GM12874 (cell line): ENCODE data around the gene ARID1B.

ENCODE experiments used
- TF ChIP-seq, protein P1 (sequence below): IDR thresholded peaks from 2 replicates; pipeline ENCODE4 v1.5.1; 2011; ENCODE audit warnings: low read depth, mild to moderate bottlenecking, control low read depth, low read length, moderate library complexity; ENCODE audit not compliant: insufficient read depth

ARID1B gene

DNA sequence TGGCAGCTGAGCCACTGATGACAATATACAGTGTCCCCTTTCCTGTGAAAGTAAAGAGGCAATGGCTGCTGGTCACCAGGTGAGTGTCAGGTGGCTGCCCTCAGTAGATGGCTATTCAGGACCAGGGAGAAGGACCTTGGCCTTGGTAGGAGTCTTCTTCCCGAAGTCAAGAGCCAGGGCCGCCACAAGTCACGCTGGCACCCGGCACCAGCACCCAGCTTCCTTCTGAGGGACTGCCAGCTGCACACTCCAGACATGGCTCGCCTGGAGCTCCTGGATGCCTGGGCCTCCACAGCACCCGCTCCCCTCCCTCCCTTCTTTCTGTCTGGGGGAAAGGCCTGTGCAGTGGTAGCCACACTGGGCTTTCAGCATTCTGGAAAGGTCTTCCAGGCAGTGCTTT lies 419.2 kb downstream of the ARID1B start:
- TF ChIP-seq, protein P1, sequence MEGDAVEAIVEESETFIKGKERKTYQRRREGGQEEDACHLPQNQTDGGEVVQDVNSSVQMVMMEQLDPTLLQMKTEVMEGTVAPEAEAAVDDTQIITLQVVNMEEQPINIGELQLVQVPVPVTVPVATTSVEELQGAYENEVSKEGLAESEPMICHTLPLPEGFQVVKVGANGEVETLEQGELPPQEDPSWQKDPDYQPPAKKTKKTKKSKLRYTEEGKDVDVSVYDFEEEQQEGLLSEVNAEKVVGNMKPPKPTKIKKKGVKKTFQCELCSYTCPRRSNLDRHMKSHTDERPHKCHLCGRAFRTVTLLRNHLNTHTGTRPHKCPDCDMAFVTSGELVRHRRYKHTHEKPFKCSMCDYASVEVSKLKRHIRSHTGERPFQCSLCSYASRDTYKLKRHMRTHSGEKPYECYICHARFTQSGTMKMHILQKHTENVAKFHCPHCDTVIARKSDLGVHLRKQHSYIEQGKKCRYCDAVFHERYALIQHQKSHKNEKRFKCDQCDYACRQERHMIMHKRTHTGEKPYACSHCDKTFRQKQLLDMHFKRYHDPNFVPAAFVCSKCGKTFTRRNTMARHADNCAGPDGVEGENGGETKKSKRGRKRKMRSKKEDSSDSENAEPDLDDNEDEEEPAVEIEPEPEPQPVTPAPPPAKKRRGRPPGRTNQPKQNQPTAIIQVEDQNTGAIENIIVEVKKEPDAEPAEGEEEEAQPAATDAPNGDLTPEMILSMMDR, result no peak

DNA sequence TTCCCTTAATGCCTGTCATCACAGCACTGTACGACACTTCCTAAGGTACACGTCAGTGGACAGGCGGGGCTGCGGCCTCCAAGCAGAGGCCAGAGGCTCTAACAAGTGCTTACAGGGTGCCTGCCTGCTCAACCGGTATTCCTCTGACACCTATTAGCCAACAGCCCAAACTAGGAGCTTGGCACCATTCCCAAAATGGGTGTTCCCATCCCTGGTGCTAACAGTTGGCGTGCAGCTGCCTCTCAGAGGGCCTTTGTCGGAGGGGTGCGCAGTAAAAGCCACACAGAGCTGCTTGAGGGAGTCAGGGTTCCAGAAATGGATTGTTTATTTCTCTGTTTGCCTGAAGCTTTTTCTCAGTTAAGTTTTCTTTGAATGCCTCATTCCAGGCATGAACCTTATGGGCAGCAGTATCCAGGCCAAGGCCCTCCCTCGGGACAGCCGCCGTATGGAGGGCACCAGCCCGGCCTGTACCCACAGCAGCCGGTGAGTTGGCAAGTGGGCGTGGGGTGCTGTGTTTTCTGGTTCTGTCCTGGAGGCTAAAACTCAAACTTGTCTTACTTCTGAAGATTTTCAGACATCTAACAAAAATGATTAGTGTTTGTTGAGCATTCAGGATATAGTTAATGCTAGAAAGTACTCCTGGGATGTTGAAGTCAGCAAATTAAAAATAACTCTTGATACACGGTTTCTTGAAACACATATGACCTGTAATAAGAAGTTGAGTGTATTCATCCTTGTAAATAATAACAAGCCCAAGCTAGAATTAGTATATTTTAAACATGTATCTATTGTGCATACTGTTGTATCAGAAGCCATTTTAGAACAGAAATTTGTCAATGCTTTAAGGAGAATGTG lies 421.5 kb downstream of the ARID1B start:
- TF ChIP-seq, protein P1, result no peak

DNA sequence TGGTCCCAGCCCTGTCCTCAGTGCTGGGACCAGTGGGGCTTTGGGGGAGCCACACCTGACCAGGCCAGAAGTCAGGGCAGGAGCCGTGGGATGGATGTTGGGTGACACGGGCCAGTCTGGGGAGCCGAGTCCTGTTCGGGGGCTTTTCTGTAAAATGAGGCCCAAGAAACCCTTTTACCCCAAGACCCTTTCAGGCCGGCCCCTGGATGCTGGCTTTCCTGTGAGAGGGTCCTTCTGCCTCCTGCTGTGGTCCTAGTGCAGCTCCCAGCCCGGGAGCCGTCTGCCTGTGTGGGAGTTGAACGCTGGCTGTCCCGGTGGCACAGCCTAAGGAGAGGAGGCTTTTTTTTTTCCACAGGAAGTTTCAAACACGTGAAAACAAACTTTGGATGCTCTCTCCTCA lies 422.9 kb downstream of the ARID1B start:
- TF ChIP-seq, protein P1, result no peak

DNA sequence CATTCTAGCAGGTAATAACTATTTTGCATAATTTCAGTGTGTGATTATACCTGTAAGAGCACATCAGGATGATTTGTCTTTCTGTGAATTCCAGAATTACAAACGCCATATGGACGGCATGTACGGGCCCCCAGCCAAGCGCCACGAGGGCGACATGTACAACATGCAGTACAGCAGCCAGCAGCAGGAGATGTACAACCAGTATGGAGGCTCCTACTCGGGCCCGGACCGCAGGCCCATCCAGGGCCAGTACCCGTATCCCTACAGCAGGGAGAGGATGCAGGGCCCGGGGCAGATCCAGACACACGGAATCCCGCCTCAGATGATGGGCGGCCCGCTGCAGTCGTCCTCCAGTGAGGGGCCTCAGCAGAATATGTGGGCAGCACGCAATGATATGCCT lies 423.4 kb downstream of the ARID1B start:
- TF ChIP-seq, protein P1, result no peak

DNA sequence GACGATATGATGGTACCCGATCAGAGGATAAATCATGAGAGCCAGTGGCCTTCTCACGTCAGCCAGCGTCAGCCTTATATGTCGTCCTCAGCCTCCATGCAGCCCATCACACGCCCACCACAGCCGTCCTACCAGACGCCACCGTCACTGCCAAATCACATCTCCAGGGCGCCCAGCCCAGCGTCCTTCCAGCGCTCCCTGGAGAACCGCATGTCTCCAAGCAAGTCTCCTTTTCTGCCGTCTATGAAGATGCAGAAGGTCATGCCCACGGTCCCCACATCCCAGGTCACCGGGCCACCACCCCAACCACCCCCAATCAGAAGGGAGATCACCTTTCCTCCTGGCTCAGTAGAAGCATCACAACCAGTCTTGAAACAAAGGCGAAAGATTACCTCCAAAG lies 423.9 kb downstream of the ARID1B start:
- TF ChIP-seq, protein P1, result no peak

DNA sequence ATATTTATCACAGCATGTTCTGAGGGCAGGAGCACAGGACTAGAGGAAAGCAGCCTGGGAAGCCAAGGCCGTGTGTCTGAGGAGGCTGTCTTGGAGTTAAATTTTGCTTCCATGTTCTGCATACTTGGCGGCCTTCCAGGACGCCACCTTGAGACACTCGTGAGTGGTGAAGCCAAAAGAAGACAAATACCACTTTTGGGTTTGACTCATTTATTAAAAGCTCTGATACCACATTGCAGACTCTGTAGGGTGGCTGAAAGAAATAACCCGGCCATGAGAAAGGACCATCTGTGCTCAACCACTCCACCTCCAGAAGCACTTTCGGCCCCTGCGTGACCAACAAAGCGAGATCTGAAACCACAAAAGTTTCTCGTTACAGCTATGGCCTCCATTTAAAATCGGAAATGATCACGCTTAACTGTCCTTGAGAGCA lies 426.1 kb downstream of the ARID1B start:
- TF ChIP-seq, protein P1, result no peak

DNA sequence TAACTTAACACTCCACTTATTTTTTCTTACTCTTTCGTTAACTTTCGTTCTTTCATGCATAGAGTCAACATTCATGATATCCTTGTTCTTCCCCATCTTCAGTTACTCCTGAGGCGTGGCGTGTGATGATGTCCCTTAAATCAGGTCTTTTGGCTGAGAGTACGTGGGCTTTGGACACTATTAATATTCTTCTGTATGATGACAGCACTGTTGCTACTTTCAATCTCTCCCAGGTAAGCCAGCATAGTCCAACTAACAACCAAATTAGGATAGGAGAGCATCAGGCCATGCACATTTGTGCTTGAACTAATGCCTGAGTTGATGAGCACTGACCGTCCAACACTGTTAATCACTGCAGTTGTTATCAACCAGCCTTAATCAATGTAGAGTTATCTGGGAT lies 426.6 kb downstream of the ARID1B start:
- TF ChIP-seq, protein P1, result no peak
